OCI-LY1 (cell line): ENCODE results near the gene CCDC70.

Experiments
- H2AFZ ChIP-seq: fragments of 200-600 bp; sonication (generic), shearing (Covaris generic); 2 replicates; pipeline ENCODE4 v1.6.0; 2014; ENCODE audit warnings: antibody characterized with exemption, mild to moderate bottlenecking, low read length
- H3F3A ChIP-seq: fragments of 200-600 bp; sonication (generic), shearing (Covaris generic); 2 replicates; pipeline ENCODE4 v1.6.0; 2014; ENCODE audit warnings: mild to moderate bottlenecking, antibody characterized with exemption, low read length, moderate library complexity; ENCODE audit not compliant: insufficient read depth
- H3K27ac ChIP-seq: fragments of 200-600 bp; sonication (generic); 2 replicates; pipeline ENCODE4 v1.5.1; 2014; ENCODE audit warnings: low read length, mixed run types, mild to moderate bottlenecking, low read depth; ENCODE audit not compliant: poor library complexity, severe bottlenecking
- H3K27me3 ChIP-seq: fragments of 200-600 bp; sonication (generic); 2 replicates; pipeline ENCODE4 v1.6.0; 2014; ENCODE audit warnings: antibody characterized with exemption, mild to moderate bottlenecking, low read length, moderate library complexity; ENCODE audit not compliant: insufficient read depth
- H3K36me3 ChIP-seq: fragments of 200-600 bp; sonication (generic); 2 replicates; pipeline ENCODE4 v1.6.1; 2014; ENCODE audit warnings: mild to moderate bottlenecking, antibody characterized with exemption, low read length, moderate library complexity, mixed read lengths; ENCODE audit not compliant: insufficient read depth
- H3K4me1 ChIP-seq: fragments of 200-600 bp; sonication (generic); 2 replicates; pipeline ENCODE4 v1.5.1; 2014; ENCODE audit warnings: mild to moderate bottlenecking, low read length, moderate library complexity; ENCODE audit not compliant: insufficient read depth, severe bottlenecking
- H3K4me2 ChIP-seq: fragments of 200-600 bp; sonication (generic), shearing (Covaris generic); 2 replicates; pipeline ENCODE4 v1.6.1; 2014; ENCODE audit warnings: low read length
- H3K4me3 ChIP-seq: fragments of 200-600 bp; sonication (generic); 2 replicates; pipeline ENCODE4 v1.5.1; 2014; ENCODE audit warnings: low read length, low read depth, mild to moderate bottlenecking, mixed read lengths; ENCODE audit not compliant: poor library complexity, severe bottlenecking
- H3K79me2 ChIP-seq: fragments of 200-600 bp; shearing (Covaris generic); 2 replicates; pipeline ENCODE4 v1.6.1; 2016; ENCODE audit warnings: mixed run types, low read length, mixed read lengths; ENCODE audit not compliant: insufficient read depth
- H3K9ac ChIP-seq: fragments of 200-600 bp; sonication (generic), shearing (Covaris generic); 2 replicates; pipeline ENCODE4 v1.6.1; 2014; ENCODE audit warnings: mild to moderate bottlenecking, low read length, mixed read lengths
- H3K9me2 ChIP-seq: fragments of 200-600 bp; sonication (generic), shearing (Covaris generic); 2 replicates; pipeline ENCODE4 v1.6.1; 2014; ENCODE audit warnings: low read depth, mild to moderate bottlenecking, low read length, mixed read lengths
- H3K9me3 ChIP-seq: fragments of 200-600 bp; shearing (Covaris generic); 2 replicates; pipeline ENCODE4 v1.6.1; 2014; ENCODE audit warnings: low read length, mixed read lengths
- H4K20me1 ChIP-seq: fragments of 200-600 bp; sonication (generic), shearing (Covaris generic); 2 replicates; pipeline ENCODE4 v1.6.0; 2016; ENCODE audit warnings: mild to moderate bottlenecking, low read length; ENCODE audit not compliant: insufficient read depth
- CTCF ChIP-seq: fragments of 200-600 bp; sonication (generic), shearing (Covaris generic); IDR thresholded peaks from 2 replicates; pipeline ENCODE4 v1.5.1; 2017; ENCODE audit warnings: mild to moderate bottlenecking, antibody characterized with exemption, low read length, moderate library complexity, mixed read lengths
- EZH2 ChIP-seq: fragments of 200-600 bp; sonication (generic), shearing (Covaris generic); IDR thresholded peaks from 2 replicates; pipeline ENCODE4 v1.8.0; 2017; ENCODE audit warnings: borderline replicate concordance, mixed run types, mild to moderate bottlenecking, antibody characterized with exemption, low read length, moderate library complexity, mixed read lengths

CCDC70 gene

DNA sequence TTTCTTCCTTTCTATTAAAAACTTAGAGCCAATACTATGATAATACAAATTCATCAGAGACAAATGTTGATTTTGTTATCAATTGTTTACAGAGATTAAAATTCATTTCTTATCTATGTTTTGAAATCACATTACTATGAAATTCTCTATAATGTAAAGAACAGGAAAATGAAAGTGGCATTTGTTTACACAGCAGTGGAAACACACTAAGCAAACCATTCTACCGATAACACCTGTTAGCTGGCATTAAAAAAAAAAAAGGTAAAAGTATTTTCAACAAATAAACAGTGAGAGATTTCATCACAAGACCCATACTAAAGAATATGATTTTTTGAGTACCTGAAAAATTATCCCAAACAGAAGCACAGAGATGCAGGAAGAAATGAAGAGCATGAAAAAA is 4.8 kb upstream of the CCDC70 start:
- no peaks in the 10 kb centered on the region for H3K9me2 ChIP-seq
- TF ChIP-seq EZH2 = no peak
- TF ChIP-seq CTCF = no peak
- no peaks in the 10 kb centered on the region for H3K9me3 ChIP-seq
- no peaks in the 10 kb centered on the region; the same call in 1 of the 2 replicates for H3K27me3 ChIP-seq
- no peaks in the 10 kb centered on the region for H3K36me3 ChIP-seq
- no peak overlapping the region for H3K4me3 ChIP-seq
- no peaks in the 10 kb centered on the region for H3K79me2 ChIP-seq
- no peaks in the 10 kb centered on the region for H4K20me1 ChIP-seq
- no peak overlapping the region for H2AFZ ChIP-seq
- no peaks in the 10 kb centered on the region for H3F3A ChIP-seq
- H3K27ac ChIP-seq = no peak overlapping the region
- no peaks in the 10 kb centered on the region for H3K4me1 ChIP-seq
- no peak overlapping the region for H3K4me2 ChIP-seq
- no peak overlapping the region for H3K9ac ChIP-seq

- Histone ChIP-seq H3K9me3 (no peaks in the 10 kb centered on the region), H3K27ac (no peak overlapping the region), H3K4me1 (no peaks in the 10 kb centered on the region), H3K4me3 (no peak overlapping the region), H3K9ac (no peak overlapping the region), H3K4me2 (no peak overlapping the region), H4K20me1 (no peaks in the 10 kb centered on the region), H2AFZ (no peak overlapping the region), H3F3A (no peaks in the 10 kb centered on the region), H3K27me3 (no peaks in the 10 kb centered on the region; the same call in 1 of the 2 replicates), H3K36me3 (no peaks in the 10 kb centered on the region), H3K9me2 (no peaks in the 10 kb centered on the region), H3K79me2 (no peaks in the 10 kb centered on the region)
- TF ChIP-seq CTCF (no peak), EZH2 (no peak)
Measured at GRCh38 chr13:51858433-51859247, 3.1 kb upstream of the CCDC70 start.

- no peak overlapping the region for H3K4me2 ChIP-seq
Measured at GRCh38 chr13:51862957-51863356, 1.2 kb downstream of the CCDC70 start.

More at GRCh38 chr13:51862957-51863356, 1.2 kb downstream of the CCDC70 start:
- no peaks in the 10 kb centered on the region for H3K36me3 ChIP-seq
- no peaks in the 10 kb centered on the region for H3F3A ChIP-seq
- no peaks in the 10 kb centered on the region for H3K4me1 ChIP-seq
- TF ChIP-seq EZH2 (no peak), CTCF (no peak)
- no peaks in the 10 kb centered on the region for H4K20me1 ChIP-seq
- no peak overlapping the region for H3K27ac ChIP-seq
- H3K4me3 ChIP-seq = no peak overlapping the region
- H3K9ac ChIP-seq = no peak overlapping the region
- no peak overlapping the region for H2AFZ ChIP-seq
- no peaks in the 10 kb centered on the region for H3K9me3 ChIP-seq
- H3K79me2 ChIP-seq = no peaks in the 10 kb centered on the region
- no peaks in the 10 kb centered on the region for H3K9me2 ChIP-seq
- H3K27me3 ChIP-seq = no peaks in the 10 kb centered on the region; the same call in 1 of the 2 replicates
